ENCODE results near the gene FERMT1.
"Not testable (repeated sequence)": the region's sequence is repeated elsewhere in the genome, so short reads cannot be mapped to it uniquely, and the experiment has no call there.

Gene FERMT1

GRCh38 chr20:6037082-6037481 lies 85.7 kb downstream of the FERMT1 start:
- no peak for DNase-seq

- no peak for DNase-seq
Observed at GRCh38 chr20:6036213-6036612, 86.6 kb downstream of the FERMT1 start.

GRCh38 chr20:6034134-6034969 lies 88.5 kb downstream of the FERMT1 start:
- no peak for DNase-seq

GRCh38 chr20:6032907-6033306 lies 89.9 kb downstream of the FERMT1 start:
- DNase-seq = not testable (repeated sequence)

- no peak for DNase-seq
Observed at GRCh38 chr20:6030453-6031080, 92.3 kb downstream of the FERMT1 start.

- DNase-seq = no peak
Observed at GRCh38 chr20:6029538-6029937, 93.3 kb downstream of the FERMT1 start.

- no peak for DNase-seq
Observed at GRCh38 chr20:6028818-6029217, 94.0 kb downstream of the FERMT1 start.

GRCh38 chr20:6026051-6026450 lies 96.8 kb downstream of the FERMT1 start:
- no peak for DNase-seq

Measured in CD4-positive, alpha-beta T cell treated with Interleukin-1 beta for 1 hour (primary cell).